Activated gamma-delta T cell (primary cell): ENCODE results near the gene CAV3.

ENCODE experiments used
- DNase-seq: peaks from one replicate; lab custom pipeline; 2025; lab: John Stamatoyannopoulos, UW

The CAV3 gene

GRCh38 chr3:8794247-8794646 is 60.6 kb downstream of the CAV3 start:
- DNase-seq = no peak
